DOHH2 (cell line): ENCODE measurements around the gene PGM2L1.

ENCODE experiments used
- CTCF ChIP-seq: fragments of 200-600 bp; sonication (generic); IDR thresholded peaks from one replicate; pipeline ENCODE4 v1.5.1; 2014; ENCODE audit warnings: antibody characterized with exemption, mild to moderate bottlenecking, low read depth, low read length; ENCODE audit not compliant: poor library complexity, severe bottlenecking
- EZH2phosphoT487 ChIP-seq: fragments of 200-600 bp; sonication (generic); IDR thresholded peaks from 2 replicates; pipeline ENCODE4 v1.6.1; 2017; ENCODE audit warnings: borderline replicate concordance, mild to moderate bottlenecking, antibody characterized with exemption, low read length, moderate library complexity, mixed read lengths

GRCh38 chr11:74443071-74443864, 45.0 kb upstream of the PGM2L1 start:
- no peak for TF ChIP-seq CTCF
- no peak for TF ChIP-seq EZH2phosphoT487
